HEK293 (cell line): ENCODE data around the gene RAMP1.

Experiments used
- CTCF ChIA-PET: fragments of 350-600 bp; formaldehyde crosslinking; extraction: SDS; loops from one replicate; lab custom pipeline; 2021; ENCODE audit warnings: antibody characterized with exemption; lab: Yijun Ruan, JAX
- POLR2A ChIA-PET: fragments of 300-600 bp; formaldehyde crosslinking; extraction: SDS; loops from one replicate; lab custom pipeline; 2020; ENCODE audit warnings: antibody characterized with exemption, inconsistent platforms; lab: Yijun Ruan, JAX
- H3K27ac ChIP-seq: fragments of 200-500 bp; sonication (Bioruptor generic); 2 replicates; pipeline ENCODE4 v1.5.1; 2014; ENCODE audit warnings: low read depth, low read length, control low read depth, inconsistent platforms; ENCODE audit errors: extremely low read depth
- H3K36me3 ChIP-seq, 2 experiments: fragments of 200-500 bp in 1 of 2; sonication (Bioruptor generic) in 1 of 2; 1 replicate in 1 of 2; 2 replicates in 1 of 2; pipeline ENCODE4 v1.5.1; 2014 to 2017; ENCODE audit warnings: inconsistent platforms in 2 of 2, low read length in 2 of 2; ENCODE audit not compliant: control insufficient read depth in 2 of 2, insufficient read depth in 1 of 2
- H3K4me1 ChIP-seq: fragments of 200-500 bp; sonication (Bioruptor generic); 2 replicates; pipeline ENCODE4 v1.5.1; 2014; ENCODE audit warnings: mild to moderate bottlenecking, low read length, inconsistent platforms; ENCODE audit not compliant: control insufficient read depth, insufficient read depth
- H3K4me3 ChIP-seq: 2 replicates; pipeline ENCODE4 v1.5.1; 2011; ENCODE audit warnings: low read depth, mild to moderate bottlenecking, control low read depth, low read length, moderate library complexity
- H3K9me3 ChIP-seq: fragments of 200-500 bp; sonication (Bioruptor generic); 2 replicates; pipeline ENCODE4 v1.5.1; 2014; ENCODE audit warnings: low read depth, low read length, inconsistent platforms; ENCODE audit not compliant: control insufficient read depth, insufficient read depth
- EGR2 ChIP-seq: fragments of 450-650 bp; formaldehyde crosslinking; IDR thresholded peaks from 2 replicates; pipeline ENCODE4 v1.5.1; 2016; ENCODE audit warnings: low read depth, missing biosample characterization, missing genetic modification characterization
- IKZF3 ChIP-seq: fragments of 450-650 bp; IDR thresholded peaks from 2 replicates; pipeline ENCODE4 v1.5.0; 2018; ENCODE audit warnings: missing biosample characterization, mild to moderate bottlenecking, missing genetic modification characterization, moderate library complexity
- KLF8 ChIP-seq: fragments of 450-650 bp; formaldehyde crosslinking; IDR thresholded peaks from 2 replicates; pipeline ENCODE4 v1.5.1; 2016; ENCODE audit warnings: missing biosample characterization, missing genetic modification characterization
- SALL2 ChIP-seq: fragments of 450-650 bp; formaldehyde crosslinking; IDR thresholded peaks from 2 replicates; pipeline ENCODE4 v1.5.0; 2017; ENCODE audit warnings: missing biosample characterization, mild to moderate bottlenecking, missing genetic modification characterization, borderline replicate concordance
- SP7 ChIP-seq: fragments of 450-650 bp; formaldehyde crosslinking; IDR thresholded peaks from 2 replicates; pipeline ENCODE4 v1.5.1; 2016; ENCODE audit warnings: missing biosample characterization, missing genetic modification characterization
- TCF7L2 ChIP-seq: IDR thresholded peaks from 2 replicates; pipeline ENCODE4 v1.6.1; 2011; ENCODE audit warnings: low read depth, mild to moderate bottlenecking, inconsistent platforms, low read length, moderate library complexity, borderline replicate concordance
- ZBTB6 ChIP-seq: fragments of 450-650 bp; formaldehyde crosslinking; IDR thresholded peaks from 2 replicates; pipeline ENCODE4 v1.5.1; 2017; ENCODE audit warnings: missing biosample characterization, missing genetic modification characterization
- ZFHX2 ChIP-seq: fragments of 450-650 bp; formaldehyde crosslinking; conservative IDR thresholded peaks from 2 replicates; pipeline ENCODE4 v1.5.1; 2016; ENCODE audit warnings: missing biosample characterization, missing genetic modification characterization
- ZFP3 ChIP-seq: fragments of 450-650 bp; formaldehyde crosslinking; IDR thresholded peaks from 2 replicates; pipeline ENCODE4 v1.5.1; 2016; ENCODE audit warnings: low read depth, missing biosample characterization, missing genetic modification characterization
- ZNF112 ChIP-seq: fragments of 450-650 bp; formaldehyde crosslinking; IDR thresholded peaks from 2 replicates; pipeline ENCODE4 v1.5.0; 2017; ENCODE audit warnings: missing biosample characterization, missing genetic modification characterization
- ZNF132 ChIP-seq: fragments of 450-650 bp; formaldehyde crosslinking; IDR thresholded peaks from 2 replicates; pipeline ENCODE4 v1.5.1; 2017; ENCODE audit warnings: missing biosample characterization, missing genetic modification characterization, borderline replicate concordance
- ZNF239 ChIP-seq: fragments of 450-650 bp; formaldehyde crosslinking; IDR thresholded peaks from 2 replicates; pipeline ENCODE4 v1.5.1; 2016; ENCODE audit warnings: missing biosample characterization, missing genetic modification characterization
- ZNF311 ChIP-seq: fragments of 450-650 bp; formaldehyde crosslinking; IDR thresholded peaks from 2 replicates; pipeline ENCODE4 v1.5.1; 2017; ENCODE audit warnings: missing biosample characterization, missing genetic modification characterization, borderline replicate concordance
- ZNF37A ChIP-seq: fragments of 450-650 bp; IDR thresholded peaks from 2 replicates; pipeline ENCODE4 v1.5.1; 2018; ENCODE audit warnings: missing biosample characterization, missing genetic modification characterization
- ZNF416 ChIP-seq: fragments of 450-650 bp; formaldehyde crosslinking; IDR thresholded peaks from 2 replicates; pipeline ENCODE4 v1.5.1; 2016; ENCODE audit warnings: missing biosample characterization, missing genetic modification characterization
- ZNF433 ChIP-seq: fragments of 450-650 bp; formaldehyde crosslinking; IDR thresholded peaks from 2 replicates; pipeline ENCODE4 v1.5.1; 2016; ENCODE audit warnings: missing biosample characterization, missing genetic modification characterization, low read depth
- ZNF501 ChIP-seq: fragments of 450-650 bp; formaldehyde crosslinking; IDR thresholded peaks from 2 replicates; pipeline ENCODE4 v1.5.1; 2016; ENCODE audit warnings: missing biosample characterization, missing genetic modification characterization
- ZNF514 ChIP-seq: fragments of 450-650 bp; formaldehyde crosslinking; IDR thresholded peaks from 2 replicates; pipeline ENCODE4 v1.5.1; 2016; ENCODE audit warnings: missing biosample characterization, missing genetic modification characterization
- ZNF560 ChIP-seq: fragments of 450-650 bp; formaldehyde crosslinking; IDR thresholded peaks from 2 replicates; pipeline ENCODE4 v1.5.1; 2017; ENCODE audit warnings: missing biosample characterization, missing genetic modification characterization, borderline replicate concordance
- ZNF610 ChIP-seq: fragments of 450-650 bp; formaldehyde crosslinking; IDR thresholded peaks from 2 replicates; pipeline ENCODE4 v1.5.1; 2016; ENCODE audit warnings: missing biosample characterization, missing genetic modification characterization, borderline replicate concordance

Gene RAMP1

GRCh38 chr2:237869343-237870102, 10.1 kb downstream of the RAMP1 start (continued):
- TF ChIP-seq SP7 (tag by site-specific recombination): no peak
- TF ChIP-seq ZNF433: no peak
- no peak for TF ChIP-seq ZBTB6
- TF ChIP-seq ZNF560 (tag by site-specific recombination): no peak

- TF ChIP-seq TCF7L2: no peak
- no peak for TF ChIP-seq ZNF416 (tag by site-specific recombination)
- no peak for TF ChIP-seq ZNF514 (tag by site-specific recombination)
- no peak for TF ChIP-seq ZNF239 (tag by site-specific recombination)
- no peak for TF ChIP-seq ZNF560 (tag by site-specific recombination)
- no peak for TF ChIP-seq ZNF501 (tag by site-specific recombination)
- TF ChIP-seq ZNF132 (tag by site-specific recombination): no peak
- no peak for TF ChIP-seq ZNF112
- no peak for TF ChIP-seq SALL2 (tag by site-specific recombination)
- TF ChIP-seq ZNF311 (tag by site-specific recombination): no peak
- no peak for TF ChIP-seq ZFP3 (tag by site-specific recombination)
- no peak for TF ChIP-seq KLF8
- TF ChIP-seq ZNF37A (tag by site-specific recombination): no peak
- H3K9me3 ChIP-seq: no peaks in the 10 kb centered on the region
- CTCF ChIA-PET: no interaction called here
- H3K4me3 ChIP-seq: no peak overlapping the region
- H3K36me3 ChIP-seq: no peaks in the 10 kb centered on the region
- H3K4me1 ChIP-seq: no peaks in the 10 kb centered on the region
- no peak overlapping the region for H3K27ac ChIP-seq
- POLR2A ChIA-PET: no interaction called here
Measured at GRCh38 chr2:237870126-237870525, 10.7 kb downstream of the RAMP1 start.

- ChIA-PET CTCF (no interaction called here), POLR2A (no interaction called here)
- no peak overlapping the region for H3K27ac ChIP-seq
- no peak overlapping the region for H3K4me3 ChIP-seq
- H3K9me3 ChIP-seq: no peaks in the 10 kb centered on the region
- no peaks in the 10 kb centered on the region for H3K36me3 ChIP-seq
- TF ChIP-seq IKZF3 (no peak), EGR2 (tag by site-specific recombination) (peak; percentile 55), ZFHX2 (peak; percentile 61), ZNF610 (tag by site-specific recombination) (no peak)
- no peaks in the 10 kb centered on the region for H3K4me1 ChIP-seq
Measured at GRCh38 chr2:237870754-237871651, 11.6 kb downstream of the RAMP1 start.
